WERI-Rb-1 (cell line): ENCODE results near the gene ADORA1.

ENCODE experiments used
- DNase-seq: peaks from one replicate; pipeline ENCODE4 v3.0.0-alpha.2; 2020
- H3K27ac ChIP-seq: fragments of 250-450 bp; sonication (Bioruptor Pico); 2 replicates; pipeline ENCODE4 v1.5.1; 2020; ENCODE audit warnings: mild to moderate bottlenecking, moderate library complexity
- H3K27me3 ChIP-seq: fragments of 250-450 bp; sonication (Bioruptor Pico); 2 replicates; pipeline ENCODE4 v1.5.1; 2021; ENCODE audit warnings: mild to moderate bottlenecking, low read depth, moderate library complexity; ENCODE audit not compliant: insufficient read depth, severe bottlenecking
- H3K36me3 ChIP-seq: fragments of 250-450 bp; sonication (Bioruptor Pico); 2 replicates; pipeline ENCODE4 v1.5.1; 2020; ENCODE audit warnings: mild to moderate bottlenecking, moderate library complexity
- H3K4me3 ChIP-seq: 2 replicates; pipeline ENCODE4 v1.5.1; 2011; ENCODE audit warnings: low read depth, mild to moderate bottlenecking, control low read depth, low read length
- H3K9me3 ChIP-seq: fragments of 250-450 bp; sonication (Bioruptor Pico); 2 replicates; pipeline ENCODE4 v1.5.1; 2021; ENCODE audit warnings: mild to moderate bottlenecking, moderate library complexity; ENCODE audit not compliant: severe bottlenecking
- CTCF ChIP-seq: IDR thresholded peaks from 2 replicates; pipeline ENCODE4 v1.5.1; 2011; ENCODE audit warnings: low read depth, mild to moderate bottlenecking, control low read depth, inconsistent platforms, low read length

ADORA1 gene

DNA sequence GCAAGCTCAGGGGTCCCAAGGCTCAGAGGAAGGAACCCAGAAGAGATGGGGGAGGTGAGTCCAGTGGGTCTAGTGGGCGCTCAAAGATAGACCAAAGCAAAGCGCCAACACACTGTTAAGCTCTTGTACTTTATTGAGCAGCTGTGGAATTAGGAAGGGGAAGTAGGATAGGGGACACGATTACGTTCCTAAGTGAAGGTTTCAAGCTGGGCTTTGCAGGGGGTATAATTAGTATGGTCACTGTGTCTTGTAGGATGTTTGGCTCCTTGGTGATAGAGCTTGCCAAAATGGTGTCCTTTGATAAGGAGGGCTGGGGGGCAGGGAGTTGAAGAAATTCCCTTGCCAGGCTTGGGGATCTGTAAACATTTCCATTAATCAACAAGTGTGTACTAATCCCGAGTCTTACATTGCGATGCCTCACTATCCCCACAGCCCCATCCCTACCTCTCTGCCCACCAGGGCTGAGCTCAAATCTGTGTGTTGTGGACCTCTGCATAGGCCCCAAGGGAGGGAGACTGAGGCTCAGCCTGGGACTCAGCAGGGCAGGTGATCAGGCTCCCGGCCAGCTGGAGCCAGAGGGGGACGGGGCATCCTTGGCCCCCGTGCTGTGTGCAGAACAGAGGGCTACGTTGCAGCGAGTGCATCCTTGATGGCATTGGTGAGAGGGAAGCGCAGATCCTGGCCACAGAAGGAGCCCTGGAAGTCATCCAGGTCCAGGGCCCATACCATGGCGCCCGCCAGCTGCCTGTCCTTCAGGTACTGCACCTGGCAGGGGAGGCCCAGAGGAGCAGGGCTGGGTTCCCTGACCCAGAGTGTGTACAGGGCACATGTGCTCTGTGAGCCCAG is 51.5 kb downstream of the ADORA1 start:
- DNase-seq = peak; percentile 60
- Histone ChIP-seq H3K27ac (peak overlapping the region; percentile 94), H3K4me3 (peak overlapping the region; percentile 29)

DNA sequence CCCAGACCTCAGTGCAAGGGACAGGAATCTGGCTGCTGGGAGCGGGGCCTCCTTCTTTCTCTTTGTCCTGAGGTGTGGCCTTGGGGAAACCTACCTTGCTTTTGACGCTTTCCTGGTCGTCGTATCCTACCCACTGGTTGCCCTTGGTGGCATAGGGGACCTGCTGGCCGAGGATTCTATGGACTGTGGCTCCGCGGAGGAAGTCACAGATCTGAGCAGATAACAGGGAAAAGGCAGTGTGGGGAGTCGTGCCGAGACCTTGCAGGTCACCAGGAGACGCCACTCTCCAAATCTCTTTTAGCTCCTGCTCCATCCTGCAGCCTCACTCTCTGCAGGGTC is 52.1 kb downstream of the ADORA1 start:
- TF ChIP-seq CTCF = no peak
- H3K27me3 ChIP-seq = no peaks in the 10 kb centered on the region
- peaks cover 7% of the 10 kb centered on the region for H3K36me3 ChIP-seq
- DNase-seq = no peak
- H3K9me3 ChIP-seq = no peaks in the 10 kb centered on the region
- no peak overlapping the region for H3K4me3 ChIP-seq
- peak overlapping the region; percentile 94 for H3K27ac ChIP-seq

More for the DNA sequence above, 51.5 kb downstream of the ADORA1 start:
- no peak for TF ChIP-seq CTCF
- Histone ChIP-seq H3K27me3 (no peaks in the 10 kb centered on the region), H3K36me3 (peaks cover 7% of the 10 kb centered on the region), H3K9me3 (no peaks in the 10 kb centered on the region)

DNA sequence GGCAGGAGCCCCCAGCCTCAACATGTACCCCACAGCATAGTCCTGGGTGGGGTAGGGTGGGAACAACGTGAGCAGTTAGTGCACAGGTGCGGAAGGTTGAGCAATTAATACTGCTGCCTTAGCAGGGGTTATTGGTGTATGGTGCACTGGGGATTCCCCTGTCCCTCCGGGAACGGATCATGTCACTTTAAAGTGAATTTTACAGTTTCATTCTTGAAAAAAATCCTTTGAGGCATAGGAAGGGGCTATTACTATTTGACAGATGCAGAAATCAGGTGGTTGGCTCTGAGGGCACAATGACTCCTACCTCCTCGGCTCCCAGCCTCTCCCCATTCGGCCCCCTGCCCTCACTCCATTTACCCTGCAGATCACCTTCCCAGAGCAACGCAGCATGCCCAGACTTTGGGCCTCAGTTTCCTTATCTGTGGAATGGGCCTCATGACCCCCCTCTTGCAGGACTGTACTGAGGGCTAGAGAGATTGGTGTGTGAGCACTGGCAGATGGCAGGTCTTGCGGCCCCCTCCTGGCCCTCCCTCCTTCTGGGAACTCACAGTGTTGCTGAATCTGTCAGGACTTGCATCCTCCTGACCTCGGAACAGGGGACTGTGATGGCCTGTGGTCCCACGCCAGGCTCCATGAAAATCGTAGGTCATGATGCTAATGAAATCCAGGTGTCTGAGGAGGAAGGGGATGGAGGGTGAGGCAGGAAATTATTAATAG is 53.2 kb downstream of the ADORA1 start:
- Histone ChIP-seq H3K9me3 (no peaks in the 10 kb centered on the region), H3K27ac (peak overlapping the region; percentile 94), H3K4me3 (no peak overlapping the region), H3K27me3 (no peaks in the 10 kb centered on the region), H3K36me3 (peaks cover 7% of the 10 kb centered on the region)
- peak; percentile 93 for DNase-seq
- no peak for TF ChIP-seq CTCF

DNA sequence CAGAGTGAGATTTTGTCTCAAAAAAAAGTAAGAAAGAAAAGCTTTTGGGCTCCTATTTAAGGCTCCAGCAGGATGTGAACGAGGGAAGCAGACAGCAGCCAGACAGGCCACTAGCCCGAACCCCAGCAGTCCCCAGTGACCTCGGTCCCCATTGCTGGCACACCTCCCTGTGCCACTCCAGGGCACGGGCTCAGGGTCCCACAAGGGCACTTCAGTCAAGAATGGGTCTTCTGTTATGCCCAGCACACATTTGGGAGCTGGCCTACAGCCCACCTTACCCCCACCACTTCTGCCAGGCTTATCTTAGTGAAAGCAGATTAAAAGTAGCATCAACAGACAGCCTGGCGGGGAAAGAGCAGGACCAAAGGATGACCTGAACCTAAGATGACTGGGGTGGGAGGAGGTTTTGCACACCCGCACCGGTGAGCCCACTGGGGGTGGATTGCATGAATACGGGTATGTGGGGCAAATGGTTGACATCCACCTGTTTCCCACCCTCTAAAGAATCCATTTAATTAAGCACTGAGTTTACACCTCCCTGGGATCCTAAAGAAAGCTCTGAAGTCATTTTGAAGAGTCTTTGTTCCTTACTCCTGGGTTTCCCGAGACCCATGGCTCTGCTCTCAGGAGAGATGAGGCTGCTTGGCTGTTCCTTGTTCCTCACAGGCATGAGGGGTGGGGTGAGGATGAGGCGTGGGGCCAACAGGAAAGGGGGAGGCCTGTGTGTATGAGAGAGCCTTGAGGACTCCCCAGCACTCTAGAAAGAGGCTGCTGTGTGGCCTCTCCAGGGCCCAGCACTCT is 54.3 kb downstream of the ADORA1 start:
- TF ChIP-seq CTCF = no peak
- Histone ChIP-seq H3K4me3 (no peak overlapping the region), H3K36me3 (peaks cover 7% of the 10 kb centered on the region), H3K27ac (peak overlapping the region; percentile 94), H3K9me3 (no peaks in the 10 kb centered on the region), H3K27me3 (no peaks in the 10 kb centered on the region)
- DNase-seq = peak; percentile 96

GRCh38 chr1:203182387-203182953 is 54.9 kb downstream of the ADORA1 start:
- H3K27ac ChIP-seq = peak overlapping the region; percentile 94
- no peaks in the 10 kb centered on the region for H3K27me3 ChIP-seq
- no peak for TF ChIP-seq CTCF
- peaks cover 7% of the 10 kb centered on the region for H3K36me3 ChIP-seq
- no peak for DNase-seq
- no peaks in the 10 kb centered on the region for H3K9me3 ChIP-seq
- no peak overlapping the region for H3K4me3 ChIP-seq
